OCI-M2 (cell line): ENCODE data around the gene MAST4.

ENCODE experiments used
- DNase-seq: peaks from one replicate; lab custom pipeline; 2025; ENCODE audit not compliant: unreplicated experiment; lab: John Stamatoyannopoulos, UW

MAST4 gene

GRCh38 chr5:66595756-66596635 is at the start of gene MAST4:
Gene MAST4, plus strand, starts transcription at chr5:66596393. Its CDS starts 263 bp downstream, at chr5:66596656.
- no peak for DNase-seq

- no peak for DNase-seq
Observed at GRCh38 chr5:66546541-66546940, 49.7 kb upstream of the MAST4 start.

GRCh38 chr5:66551338-66551737 is 44.9 kb upstream of the MAST4 start:
- no peak for DNase-seq

- DNase-seq: no peak
Observed at GRCh38 chr5:66551945-66552344, 44.2 kb upstream of the MAST4 start.

GRCh38 chr5:66553368-66553912 is 42.8 kb upstream of the MAST4 start:
- no peak for DNase-seq

GRCh38 chr5:66553916-66554575 is 42.1 kb upstream of the MAST4 start:
- no peak for DNase-seq

- DNase-seq: no peak
Observed at GRCh38 chr5:66554884-66555283, 41.3 kb upstream of the MAST4 start.

GRCh38 chr5:66558560-66558959 is 37.6 kb upstream of the MAST4 start:
- no peak for DNase-seq

- no peak for DNase-seq
Observed at GRCh38 chr5:66560371-66560770, 35.8 kb upstream of the MAST4 start.

GRCh38 chr5:66561256-66561990 is 34.8 kb upstream of the MAST4 start:
- no peak for DNase-seq

GRCh38 chr5:66565878-66566277 is 30.3 kb upstream of the MAST4 start:
- no peak for DNase-seq

GRCh38 chr5:66567474-66567873 is 28.7 kb upstream of the MAST4 start:
- DNase-seq: no peak

GRCh38 chr5:66570201-66570600 is 26.0 kb upstream of the MAST4 start:
- DNase-seq: no peak

- no peak for DNase-seq
Observed at GRCh38 chr5:66573733-66574132, 22.5 kb upstream of the MAST4 start.

- DNase-seq: no peak
Observed at GRCh38 chr5:66582499-66583165, 13.6 kb upstream of the MAST4 start.

GRCh38 chr5:66585291-66585690 is 10.9 kb upstream of the MAST4 start:
- no peak for DNase-seq

- no peak for DNase-seq
Observed at GRCh38 chr5:66587771-66588170, 8.4 kb upstream of the MAST4 start.

GRCh38 chr5:66596636-66597182 is 516 bp downstream of the MAST4 start:
- DNase-seq: no peak

- no peak for DNase-seq
Observed at GRCh38 chr5:66597183-66597757, 1.1 kb downstream of the MAST4 start.

- no peak for DNase-seq
Observed at GRCh38 chr5:66602621-66603020, 6.4 kb downstream of the MAST4 start.
